Gastroesophageal sphincter (tissue), 4 donors: ENCODE data around the gene DOCK9. TPM values are rescaled to one million over a fixed set of nuclear protein-coding genes. Genes with fewer than 3 reads are reported as not detected.

ENCODE experiments used
- ATAC-seq: fragments of 150-250 bp; one replicate; pipeline ENCODE4 v1.9.1; 2016; ENCODE audit warnings: mild to moderate bottlenecking, moderate library complexity
- H3K27ac ChIP-seq, 4 donors: fragments of 200-600 bp; sonication (generic) in 3 of 4; 1 replicate in 3 of 4; 2 replicates in 1 of 4; pipeline ENCODE4 v1.5.1; 2016 to 2019
- H3K27me3 ChIP-seq: fragments of 200-600 bp; sonication (generic); one replicate; pipeline ENCODE4 v1.5.1; 2019
- H3K36me3 ChIP-seq, 2 donors: fragments of 200-600 bp; sonication (generic); one replicate each; pipeline ENCODE4 v1.5.1; 2019; ENCODE audit warnings: control low read depth in 1 of 2
- H3K4me1 ChIP-seq, 3 donors: fragments of 200-600 bp; sonication (generic); 1 replicate in 2 of 3; 2 replicates in 1 of 3; pipeline ENCODE4 v1.5.1; 2016 to 2019; ENCODE audit warnings: control low read depth in 2 of 3
- H3K4me3 ChIP-seq, 2 donors: fragments of 200-600 bp; sonication (generic); one replicate each; pipeline ENCODE4 v1.5.1; 2019; ENCODE audit warnings: mild to moderate bottlenecking in 1 of 2, moderate library complexity in 1 of 2
- H3K9me3 ChIP-seq, 3 donors: fragments of 200-600 bp; sonication (generic); one replicate each; pipeline ENCODE4 v1.5.1; 2017 to 2019; ENCODE audit warnings: control low read depth in 2 of 3
- EP300 ChIP-seq: sonication (generic); formaldehyde crosslinking; IDR thresholded peaks from one replicate; pipeline ENCODE4 v1.6.1; 2017; ENCODE audit warnings: antibody characterized with exemption, mild to moderate bottlenecking
- POLR2A ChIP-seq, 2 donors: fragments of 450-650 bp; IDR thresholded peaks; one replicate each; pipeline ENCODE4 v1.6.1; 2017; ENCODE audit warnings: antibody characterized with exemption in 2 of 2, mild to moderate bottlenecking in 2 of 2, moderate library complexity in 1 of 2
- POLR2AphosphoS5 ChIP-seq: sonication (generic); formaldehyde crosslinking; IDR thresholded peaks from one replicate; pipeline ENCODE4 v1.6.1; 2017; ENCODE audit warnings: antibody characterized with exemption
- WGBS, 2 donors: methylation state at CpG; one replicate each; pipeline ENCODE4 v1.1.5; 2018; ENCODE audit warnings: low coverage in 1 of 2; 5-methylcytosine and 5-hydroxymethylcytosine counted together
- total RNA-seq, 4 donors: library from RNA; depleted of rRNA; stranded (reverse); fragments of >200 nt; gene quantifications; one replicate each; pipeline ENCODE4 v1.1.0, GENCODE V29; 2016
- TF ChIP-seq, protein P1 (sequence below), 4 experiments: fragments of 200-600 bp in 2 of 4; fragments of 450-650 bp in 2 of 4; sonication (generic) in 1 of 4; IDR thresholded peaks; one replicate each; pipeline ENCODE4 v1.5.1; 2017 to 2019; ENCODE audit warnings: antibody characterized with exemption in 4 of 4, mild to moderate bottlenecking in 2 of 4, moderate library complexity in 2 of 4

Gene DOCK9
- total RNA-seq, 4 donors from 2014 or later: 84.1 to 203 (median 150) TPM

DNA sequence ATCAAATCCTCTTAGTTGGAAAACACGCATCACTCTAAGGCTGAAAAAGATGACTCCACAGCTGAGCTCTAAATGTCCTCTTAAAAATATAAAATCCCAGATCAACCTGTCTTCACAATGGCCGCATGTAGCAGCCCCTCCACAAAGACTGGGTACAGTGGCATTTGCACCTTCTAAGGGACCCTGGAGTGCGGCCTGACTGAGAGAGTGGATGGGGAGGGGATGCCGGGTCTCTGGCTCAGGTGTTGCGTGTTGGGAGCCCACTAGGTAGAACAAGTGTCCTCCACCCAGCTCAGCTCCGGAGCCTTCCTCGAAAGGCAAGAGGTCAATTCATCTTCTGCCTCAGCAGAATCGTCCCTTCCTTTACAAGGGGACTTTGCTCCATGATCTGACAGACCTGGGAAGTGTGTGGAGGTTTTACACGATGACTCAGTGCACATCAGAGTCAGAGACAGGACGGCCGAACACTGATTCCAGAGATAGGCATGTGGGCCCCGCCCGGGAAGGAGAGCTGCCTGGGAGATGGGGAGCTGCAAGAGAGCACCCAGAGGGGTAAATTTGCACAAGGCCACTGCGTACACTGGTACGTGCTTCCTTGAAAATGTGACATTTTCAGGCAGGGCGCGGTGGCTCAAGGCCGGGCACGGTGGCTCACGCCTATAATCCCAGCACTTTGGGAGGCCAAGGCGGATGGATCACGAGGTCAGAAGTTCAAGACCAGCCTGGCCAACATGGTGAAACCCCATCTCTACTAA, 201.8 kb downstream of the DOCK9 start:
- Histone ChIP-seq H3K4me1 (no peaks in the 10 kb centered on the region), H3K4me3 (no peak overlapping the region), H3K27ac (no peak overlapping the region), H3K27me3 (no peaks in the 10 kb centered on the region), H3K9me3 (no peaks in the 10 kb centered on the region), H3K36me3 (no peaks in the 10 kb centered on the region)
- no peak for ATAC-seq
- 80 to 90% methylated on average over 4 to 12 of the region's 22 CpGs for WGBS, 2 donors
- no peak for TF ChIP-seq POLR2AphosphoS5
- no peak for TF ChIP-seq POLR2A (IDR thresholded peaks at IDR 0.05)
- TF ChIP-seq, protein P1, sequence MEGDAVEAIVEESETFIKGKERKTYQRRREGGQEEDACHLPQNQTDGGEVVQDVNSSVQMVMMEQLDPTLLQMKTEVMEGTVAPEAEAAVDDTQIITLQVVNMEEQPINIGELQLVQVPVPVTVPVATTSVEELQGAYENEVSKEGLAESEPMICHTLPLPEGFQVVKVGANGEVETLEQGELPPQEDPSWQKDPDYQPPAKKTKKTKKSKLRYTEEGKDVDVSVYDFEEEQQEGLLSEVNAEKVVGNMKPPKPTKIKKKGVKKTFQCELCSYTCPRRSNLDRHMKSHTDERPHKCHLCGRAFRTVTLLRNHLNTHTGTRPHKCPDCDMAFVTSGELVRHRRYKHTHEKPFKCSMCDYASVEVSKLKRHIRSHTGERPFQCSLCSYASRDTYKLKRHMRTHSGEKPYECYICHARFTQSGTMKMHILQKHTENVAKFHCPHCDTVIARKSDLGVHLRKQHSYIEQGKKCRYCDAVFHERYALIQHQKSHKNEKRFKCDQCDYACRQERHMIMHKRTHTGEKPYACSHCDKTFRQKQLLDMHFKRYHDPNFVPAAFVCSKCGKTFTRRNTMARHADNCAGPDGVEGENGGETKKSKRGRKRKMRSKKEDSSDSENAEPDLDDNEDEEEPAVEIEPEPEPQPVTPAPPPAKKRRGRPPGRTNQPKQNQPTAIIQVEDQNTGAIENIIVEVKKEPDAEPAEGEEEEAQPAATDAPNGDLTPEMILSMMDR (IDR thresholded peaks at IDR 0.05): no peak
- TF ChIP-seq EP300: no peak

DNA sequence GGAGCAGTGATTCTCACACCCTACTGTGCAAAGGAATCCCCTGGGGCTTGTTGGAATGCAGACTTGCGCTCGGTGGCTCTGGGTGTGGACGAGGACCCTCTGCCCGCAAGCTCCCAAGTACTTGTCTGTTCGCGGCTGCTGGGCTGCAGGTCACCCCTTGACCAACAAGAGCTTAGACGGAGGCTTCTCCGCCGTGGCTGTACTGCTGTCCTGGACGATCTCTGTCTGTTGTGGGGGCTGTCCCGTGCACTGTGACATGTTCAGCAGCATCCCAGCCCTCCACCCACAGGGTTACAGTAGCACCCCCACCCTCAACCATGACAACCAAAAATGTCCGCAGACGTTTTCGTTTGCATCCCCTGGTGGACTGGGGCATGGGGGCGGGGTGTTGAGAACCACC, 202.5 kb downstream of the DOCK9 start:
- Histone ChIP-seq H3K36me3 (no peaks in the 10 kb centered on the region), H3K4me3 (no peak overlapping the region), H3K27ac (no peak overlapping the region), H3K4me1 (no peaks in the 10 kb centered on the region), H3K27me3 (no peaks in the 10 kb centered on the region), H3K9me3 (no peaks in the 10 kb centered on the region)
- no peak for ATAC-seq
- 80 to 86% methylated on average over 1 to 7 of the region's 15 CpGs for WGBS, 2 donors
- TF ChIP-seq, protein P1 (IDR thresholded peaks at IDR 0.05): no peak
- TF ChIP-seq EP300 (no peak), POLR2AphosphoS5 (no peak), POLR2A (IDR thresholded peaks at IDR 0.05) (no peak)

DNA sequence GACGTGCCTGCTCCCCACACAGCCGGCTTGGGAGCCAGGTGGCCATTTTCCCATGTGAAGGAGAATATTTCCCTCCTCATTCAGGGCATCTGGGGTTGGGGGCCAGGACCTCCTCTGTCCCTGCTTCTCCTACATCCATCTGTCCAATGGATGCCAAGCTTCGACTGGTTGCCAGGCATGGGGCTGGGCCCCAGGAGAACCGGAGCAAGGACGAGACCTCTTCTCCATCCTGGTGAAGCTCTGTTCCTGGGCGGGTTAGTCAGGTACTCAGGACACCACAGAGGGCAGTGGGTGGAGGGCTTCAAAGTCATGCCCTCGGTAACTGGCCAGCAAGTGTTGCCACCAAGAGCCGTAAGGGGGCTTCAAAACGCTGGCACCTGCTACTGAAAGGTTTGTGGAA, 203.1 kb downstream of the DOCK9 start:
- WGBS, 2 donors: 72% methylated on average over 3 of the region's 9 CpGs; no CpG with 5 or more reads in 1 of the 2 donors
- Histone ChIP-seq H3K36me3 (no peaks in the 10 kb centered on the region), H3K9me3 (no peaks in the 10 kb centered on the region), H3K4me3 (no peak overlapping the region), H3K27ac (no peak overlapping the region), H3K27me3 (no peaks in the 10 kb centered on the region), H3K4me1 (no peaks in the 10 kb centered on the region)
- no peak for ATAC-seq
- TF ChIP-seq POLR2AphosphoS5 (no peak), EP300 (no peak), POLR2A (IDR thresholded peaks at IDR 0.05) (no peak)
- TF ChIP-seq, protein P1 (IDR thresholded peaks at IDR 0.05): no peak

DNA sequence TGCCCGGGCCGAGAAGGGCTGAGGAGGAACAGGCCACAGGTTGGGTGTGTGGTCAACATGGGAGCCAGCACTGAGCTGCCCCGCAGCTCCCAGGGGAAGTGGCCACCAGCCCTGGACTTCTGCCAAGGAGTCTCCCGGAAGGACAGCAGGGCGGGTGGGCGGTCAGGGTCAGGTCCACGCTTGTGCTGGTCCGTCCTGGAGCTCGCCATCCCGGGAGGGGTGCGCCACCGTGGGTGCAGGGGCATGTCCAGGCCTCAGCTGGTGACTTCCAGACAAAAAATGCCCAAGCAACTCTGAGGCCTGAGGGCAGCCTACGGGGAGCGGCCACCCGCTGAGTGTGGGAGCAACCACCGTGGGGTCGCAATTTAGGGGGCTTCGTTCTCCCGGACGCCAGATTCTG, 203.9 kb downstream of the DOCK9 start:
- Histone ChIP-seq H3K27ac (no peak overlapping the region), H3K4me3 (no peak overlapping the region)

More for the DNA sequence above, 203.9 kb downstream of the DOCK9 start:
- Histone ChIP-seq H3K27me3 (no peaks in the 10 kb centered on the region), H3K4me1 (no peaks in the 10 kb centered on the region), H3K9me3 (no peaks in the 10 kb centered on the region), H3K36me3 (no peaks in the 10 kb centered on the region)
- WGBS, 2 donors: no CpG with 5 or more reads among the region's 20 CpGs
- TF ChIP-seq POLR2A (IDR thresholded peaks at IDR 0.05) (no peak), POLR2AphosphoS5 (no peak), EP300 (no peak)
- TF ChIP-seq, protein P1 (IDR thresholded peaks at IDR 0.05): no peak
- no peak for ATAC-seq
